HFFc6 (cell line): Measurements from ENCODE around the gene MYH11. TPM values are rescaled to one million over a fixed set of nuclear protein-coding genes. Genes with fewer than 3 reads are reported as not detected.
"Not testable (repeated sequence)": the region's sequence is repeated elsewhere in the genome, so short reads cannot be mapped to it uniquely, and the experiment has no call there.

Source experiments
- DNase-seq: peaks from one replicate; pipeline ENCODE4 v3.0.0-alpha.2; 2018
- H3K27ac Mint-ChIP-seq: 2 replicates; pipeline ENCODE4 v1.8.0; 2020; ENCODE audit warnings: mild to moderate bottlenecking, mixed read lengths
- H3K27me3 Mint-ChIP-seq: 2 replicates; pipeline ENCODE4 v1.8.0; 2021; ENCODE audit warnings: mild to moderate bottlenecking, moderate library complexity, mixed read lengths; ENCODE audit not compliant: insufficient read depth
- H3K36me3 Mint-ChIP-seq: 2 replicates; pipeline ENCODE4 v1.8.0; 2021; ENCODE audit warnings: low read depth, mixed read lengths
- H3K4me1 Mint-ChIP-seq: 2 replicates; pipeline ENCODE4 v1.8.0; 2020; ENCODE audit warnings: low read depth, mixed read lengths
- H3K4me3 Mint-ChIP-seq: 2 replicates; pipeline ENCODE4 v1.8.0; 2020; ENCODE audit warnings: mild to moderate bottlenecking, moderate library complexity, mixed read lengths
- H3K9me3 Mint-ChIP-seq: 2 replicates; pipeline ENCODE4 v1.8.0; 2020; ENCODE audit warnings: mild to moderate bottlenecking, mixed read lengths
- total RNA-seq, 6 experiments: library from RNA; stranded (reverse); fragmentation: NEBNext Ultra II Directional; extraction: Animal tissue kit (Norgen Biotek cat#: 25700); gene quantifications; 2 replicates in 1 of 6; 3 replicates in 5 of 6; pipeline ENCODE4 v1.2.3, GENCODE V29; 2021
- TF ChIP-seq, protein P1 (sequence below): fragments of 200-600 bp; sonication (generic); IDR thresholded peaks from 2 replicates; pipeline ENCODE4 v1.5.0; 2021; ENCODE audit warnings: antibody characterized with exemption, mild to moderate bottlenecking

The MYH11 gene
- total RNA-seq, 6 experiments from 2014 or later = 0.02 to 0.23 (median 0.21) TPM; not detected in 2

DNA sequence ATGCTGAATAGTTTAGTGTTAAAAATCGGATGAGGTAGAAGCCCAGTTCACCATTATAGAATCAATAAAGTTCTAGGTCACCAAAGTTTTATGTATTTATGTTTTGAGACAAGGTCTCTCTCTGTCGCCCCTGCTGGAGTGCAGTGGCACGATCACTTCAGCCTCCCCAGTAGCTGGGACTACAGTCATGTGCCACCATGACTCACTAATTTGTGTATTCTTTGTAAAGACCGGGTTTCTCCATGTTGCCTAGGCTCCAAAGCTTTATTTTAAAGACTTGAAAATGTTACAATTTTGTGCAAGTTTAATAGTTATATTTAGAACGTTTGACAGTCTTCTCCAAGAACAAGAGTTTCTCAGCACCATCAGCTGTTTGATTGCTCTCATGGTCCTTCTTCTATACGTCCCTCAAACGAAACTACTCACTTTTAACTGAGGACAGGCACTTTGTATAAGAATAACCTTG lies 174.7 kb downstream of the MYH11 start:
- Mint-ChIP-seq H3K4me3 (no peak overlapping the region), H3K27ac (peak overlapping the region; percentile 78; the same call in 1 of the 2 replicates)

DNA sequence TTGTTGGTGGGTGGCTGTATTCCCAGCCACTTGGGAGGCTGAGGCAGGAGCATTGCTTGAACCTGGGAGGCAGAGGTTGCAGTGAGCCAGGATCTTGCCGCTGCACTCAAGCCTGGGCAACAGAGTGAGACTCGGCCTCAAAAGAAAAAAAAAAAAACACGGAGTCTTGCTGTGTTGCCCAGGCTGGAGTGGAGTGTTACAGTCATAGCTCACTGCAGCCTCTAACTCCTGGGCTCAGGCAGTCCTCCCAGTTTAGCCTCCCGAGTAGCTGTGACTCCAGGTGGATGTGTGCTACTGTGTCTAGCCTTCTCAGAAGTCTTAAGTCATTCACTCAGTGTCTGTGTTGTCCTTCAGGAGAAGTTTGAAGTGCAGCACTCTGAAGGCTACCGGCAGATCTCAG lies 179.4 kb downstream of the MYH11 start:
- Mint-ChIP-seq H3K4me1 (peaks cover 24% of the 10 kb centered on the region), H3K27me3 (peaks cover 5% of the 10 kb centered on the region), H3K9me3 (no peaks in the 10 kb centered on the region), H3K27ac (no peak overlapping the region), H3K36me3 (peaks cover 13% of the 10 kb centered on the region; the same call in 1 of the 2 replicates), H3K4me3 (no peak overlapping the region)
- TF ChIP-seq, protein P1, sequence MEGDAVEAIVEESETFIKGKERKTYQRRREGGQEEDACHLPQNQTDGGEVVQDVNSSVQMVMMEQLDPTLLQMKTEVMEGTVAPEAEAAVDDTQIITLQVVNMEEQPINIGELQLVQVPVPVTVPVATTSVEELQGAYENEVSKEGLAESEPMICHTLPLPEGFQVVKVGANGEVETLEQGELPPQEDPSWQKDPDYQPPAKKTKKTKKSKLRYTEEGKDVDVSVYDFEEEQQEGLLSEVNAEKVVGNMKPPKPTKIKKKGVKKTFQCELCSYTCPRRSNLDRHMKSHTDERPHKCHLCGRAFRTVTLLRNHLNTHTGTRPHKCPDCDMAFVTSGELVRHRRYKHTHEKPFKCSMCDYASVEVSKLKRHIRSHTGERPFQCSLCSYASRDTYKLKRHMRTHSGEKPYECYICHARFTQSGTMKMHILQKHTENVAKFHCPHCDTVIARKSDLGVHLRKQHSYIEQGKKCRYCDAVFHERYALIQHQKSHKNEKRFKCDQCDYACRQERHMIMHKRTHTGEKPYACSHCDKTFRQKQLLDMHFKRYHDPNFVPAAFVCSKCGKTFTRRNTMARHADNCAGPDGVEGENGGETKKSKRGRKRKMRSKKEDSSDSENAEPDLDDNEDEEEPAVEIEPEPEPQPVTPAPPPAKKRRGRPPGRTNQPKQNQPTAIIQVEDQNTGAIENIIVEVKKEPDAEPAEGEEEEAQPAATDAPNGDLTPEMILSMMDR = no peak
- no peak for DNase-seq

More for the DNA sequence above, 174.7 kb downstream of the MYH11 start:
- Mint-ChIP-seq H3K27me3 (peaks cover 4% of the 10 kb centered on the region), H3K9me3 (no peaks in the 10 kb centered on the region), H3K36me3 (peaks cover 18% of the 10 kb centered on the region; the same call in 1 of the 2 replicates), H3K4me1 (peaks cover 7% of the 10 kb centered on the region; the same call in 1 of the 2 replicates)
- TF ChIP-seq, protein P1 = peak; percentile 77
- DNase-seq = peak; percentile 83

DNA sequence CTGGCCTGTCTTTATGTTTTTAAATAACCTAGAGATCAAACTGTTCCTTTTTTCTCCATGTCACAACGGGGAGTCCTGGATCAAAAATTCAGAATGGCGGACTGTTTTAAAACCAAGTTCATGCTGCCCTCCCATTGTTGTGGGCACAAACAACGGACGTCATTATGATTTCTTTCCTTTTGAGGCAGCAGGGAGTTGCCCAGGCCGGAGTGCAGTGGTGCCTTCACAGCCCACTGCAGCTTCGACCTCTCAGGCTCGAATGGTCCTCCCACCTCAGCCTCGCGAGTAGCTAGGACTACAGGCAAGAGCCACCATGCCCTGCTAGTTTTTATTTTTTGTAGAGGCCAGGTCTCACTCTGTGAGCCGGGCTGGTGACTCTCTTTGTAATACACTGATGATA lies 180.3 kb downstream of the MYH11 start:
- H3K36me3 Mint-ChIP-seq = peaks cover 15% of the 10 kb centered on the region; the same call in 1 of the 2 replicates
- H3K27me3 Mint-ChIP-seq = peaks cover 5% of the 10 kb centered on the region
- H3K4me1 Mint-ChIP-seq = peaks cover 26% of the 10 kb centered on the region
- no peaks in the 10 kb centered on the region for H3K9me3 Mint-ChIP-seq
- DNase-seq = no peak
- TF ChIP-seq, protein P1 = no peak
- no peak overlapping the region for H3K27ac Mint-ChIP-seq
- no peak overlapping the region for H3K4me3 Mint-ChIP-seq

DNA sequence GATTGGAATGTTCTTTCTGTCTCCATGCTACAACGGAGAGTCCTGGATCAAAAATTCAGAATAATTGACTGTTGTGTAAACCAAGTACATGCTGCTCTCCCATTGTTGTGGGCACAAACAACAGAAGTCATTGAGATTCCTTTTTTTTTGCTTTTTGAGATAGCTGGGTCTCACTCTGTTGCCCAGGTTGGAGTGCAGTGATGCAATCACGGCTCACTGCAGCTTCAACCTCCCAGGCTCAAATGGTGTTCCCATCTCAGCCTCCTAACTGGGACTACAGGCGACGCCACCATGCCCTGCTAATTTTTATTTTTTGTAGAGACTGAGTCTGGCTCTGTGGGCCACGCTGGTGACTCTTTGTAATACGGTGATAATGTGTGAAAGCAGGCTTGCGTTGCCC lies 182.3 kb downstream of the MYH11 start:
- Mint-ChIP-seq H3K4me3 (no peak overlapping the region), H3K27ac (peak overlapping the region; percentile 96), H3K9me3 (no peaks in the 10 kb centered on the region), H3K4me1 (peaks cover 34% of the 10 kb centered on the region), H3K36me3 (peaks cover 28% of the 10 kb centered on the region), H3K27me3 (peaks cover 2% of the 10 kb centered on the region)
- TF ChIP-seq, protein P1 = no peak
- DNase-seq = no peak

DNA sequence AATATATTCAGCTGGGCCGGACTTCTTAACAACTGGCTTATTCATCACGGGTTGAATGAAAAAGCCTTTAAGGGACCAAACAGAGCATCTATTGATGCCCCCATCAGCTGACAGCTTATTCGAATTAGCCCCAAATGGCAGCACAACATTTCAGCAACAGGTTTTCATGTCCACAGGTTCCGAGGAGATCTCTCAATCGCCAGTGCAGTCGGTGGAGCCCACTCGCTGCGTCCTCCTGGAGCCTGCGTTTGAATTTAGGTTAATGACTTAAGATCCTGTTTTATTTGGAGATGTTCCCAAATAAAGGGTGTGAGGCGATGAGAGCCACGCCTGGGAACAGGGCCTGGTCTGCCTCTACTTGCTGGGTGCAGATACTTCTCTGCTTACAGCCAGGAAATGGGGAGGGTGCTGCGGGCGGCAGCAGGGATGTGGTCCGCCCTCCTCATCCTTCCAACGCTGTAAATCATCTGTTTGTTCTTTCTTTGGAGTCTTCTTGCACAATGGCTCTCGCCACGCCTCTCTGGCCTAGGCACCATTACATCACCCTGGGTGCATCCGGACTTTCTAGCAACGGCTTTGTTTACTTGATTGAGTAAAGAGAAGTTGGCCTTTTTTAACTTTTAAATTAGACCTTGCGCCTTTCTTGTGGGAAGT lies 184.2 kb downstream of the MYH11 start:
- Mint-ChIP-seq H3K27ac (peak overlapping the region; percentile 96), H3K4me1 (peaks cover 34% of the 10 kb centered on the region), H3K36me3 (peaks cover 23% of the 10 kb centered on the region), H3K9me3 (no peaks in the 10 kb centered on the region), H3K27me3 (peaks cover 3% of the 10 kb centered on the region), H3K4me3 (peak overlapping the region; percentile 62)
- peak; percentile 97 for DNase-seq
- TF ChIP-seq, protein P1 = no peak

DNA sequence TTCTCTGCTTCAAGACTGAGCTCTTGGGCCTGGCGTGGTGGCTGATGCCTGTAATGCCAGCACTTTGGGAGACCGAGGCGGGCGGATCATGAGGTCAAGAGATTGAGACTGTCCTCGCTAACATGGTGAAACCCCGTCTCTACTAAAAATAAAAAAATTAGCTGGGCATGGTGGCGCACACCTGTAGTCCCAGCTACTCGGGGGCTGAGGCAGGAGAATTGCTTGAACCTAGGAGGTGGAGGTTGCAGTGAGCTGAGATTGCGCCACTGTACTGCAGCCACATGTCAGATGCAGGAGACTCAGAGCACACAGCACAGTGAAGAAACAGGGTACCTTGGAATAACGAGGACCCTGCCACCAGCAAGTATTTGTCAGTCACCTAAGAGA lies 184.7 kb downstream of the MYH11 start:
- Mint-ChIP-seq H3K27ac (peak overlapping the region; percentile 96), H3K4me3 (peak overlapping the region; percentile 62; the same call in 1 of the 2 replicates), H3K36me3 (peaks cover 25% of the 10 kb centered on the region), H3K4me1 (peaks cover 34% of the 10 kb centered on the region)
- not testable (repeated sequence) for H3K9me3 Mint-ChIP-seq, DNase-seq, H3K27me3 Mint-ChIP-seq
